ENCODE measurements around the gene KIRREL3.

The KIRREL3 gene

DNA sequence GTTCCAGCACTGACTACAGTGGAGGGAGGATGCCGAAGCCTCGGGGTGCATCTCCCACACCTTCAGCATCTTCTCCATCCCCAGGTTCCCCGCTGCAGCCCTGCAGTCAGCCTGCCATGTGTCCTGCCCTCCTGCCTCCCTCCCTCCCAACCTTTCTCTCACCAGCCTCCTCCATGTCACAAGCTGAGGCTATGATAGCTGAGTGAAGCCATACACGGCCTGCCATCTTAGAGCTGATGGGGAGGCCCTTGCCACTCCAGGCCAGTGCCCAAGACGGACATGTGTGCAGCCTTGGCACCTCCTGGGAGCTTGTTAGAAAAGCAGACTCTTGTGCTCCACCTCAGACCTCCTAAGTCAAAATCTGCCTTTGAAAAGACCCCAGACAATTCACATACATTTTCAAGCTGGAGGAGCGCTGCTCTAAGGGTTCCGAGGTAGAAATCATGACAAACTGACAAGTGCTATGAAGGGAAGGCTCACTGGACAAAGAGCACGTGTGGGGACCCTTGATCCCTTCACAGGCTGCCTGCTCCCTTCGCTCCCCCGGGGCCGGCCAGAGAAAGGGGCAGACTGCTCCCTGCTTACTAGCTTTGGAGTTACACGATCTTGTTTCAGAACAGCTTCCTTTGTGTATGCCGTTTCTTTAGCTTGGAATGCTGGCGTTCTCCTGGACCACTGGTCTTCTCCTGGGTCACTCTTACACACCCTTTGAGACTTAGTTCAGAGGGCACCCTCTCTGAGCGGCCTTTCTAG lies 521.2 kb downstream of the KIRREL3 start:
- DNase-seq, result no peak
- H3K4me1 Mint-ChIP-seq, result peaks cover 33% of the 10 kb centered on the region
- no peak overlapping the region for H3K27ac Mint-ChIP-seq
- CTCF ChIA-PET, result interaction anchor here (0.7 to 13.3 kb wide), 9 partner anchors 12 to 169 kb away, joined by 3 to 190 read pairs (median 5); no protein-coding TSS in a partner anchor
- H3K9me3 Mint-ChIP-seq, result no peaks in the 10 kb centered on the region
- no peaks in the 10 kb centered on the region for H3K36me3 Mint-ChIP-seq
- H3K27me3 Mint-ChIP-seq, result peaks cover 9% of the 10 kb centered on the region
- no peak overlapping the region for H3K4me3 Mint-ChIP-seq

GRCh38 chr11:126478466-126478865 lies 522.1 kb downstream of the KIRREL3 start:
- CTCF ChIA-PET, result interaction anchor here (5.6 to 13.3 kb wide), 2 partner anchors 11 to 36 kb away, joined by 81 to 190 read pairs; no protein-coding TSS in a partner anchor
- no peaks in the 10 kb centered on the region for H3K9me3 Mint-ChIP-seq
- no peak overlapping the region for H3K27ac Mint-ChIP-seq
- no peaks in the 10 kb centered on the region for H3K36me3 Mint-ChIP-seq
- no peak for DNase-seq
- peaks cover 33% of the 10 kb centered on the region for H3K4me1 Mint-ChIP-seq
- peaks cover 4% of the 10 kb centered on the region for H3K27me3 Mint-ChIP-seq
- H3K4me3 Mint-ChIP-seq, result no peak overlapping the region

DNA sequence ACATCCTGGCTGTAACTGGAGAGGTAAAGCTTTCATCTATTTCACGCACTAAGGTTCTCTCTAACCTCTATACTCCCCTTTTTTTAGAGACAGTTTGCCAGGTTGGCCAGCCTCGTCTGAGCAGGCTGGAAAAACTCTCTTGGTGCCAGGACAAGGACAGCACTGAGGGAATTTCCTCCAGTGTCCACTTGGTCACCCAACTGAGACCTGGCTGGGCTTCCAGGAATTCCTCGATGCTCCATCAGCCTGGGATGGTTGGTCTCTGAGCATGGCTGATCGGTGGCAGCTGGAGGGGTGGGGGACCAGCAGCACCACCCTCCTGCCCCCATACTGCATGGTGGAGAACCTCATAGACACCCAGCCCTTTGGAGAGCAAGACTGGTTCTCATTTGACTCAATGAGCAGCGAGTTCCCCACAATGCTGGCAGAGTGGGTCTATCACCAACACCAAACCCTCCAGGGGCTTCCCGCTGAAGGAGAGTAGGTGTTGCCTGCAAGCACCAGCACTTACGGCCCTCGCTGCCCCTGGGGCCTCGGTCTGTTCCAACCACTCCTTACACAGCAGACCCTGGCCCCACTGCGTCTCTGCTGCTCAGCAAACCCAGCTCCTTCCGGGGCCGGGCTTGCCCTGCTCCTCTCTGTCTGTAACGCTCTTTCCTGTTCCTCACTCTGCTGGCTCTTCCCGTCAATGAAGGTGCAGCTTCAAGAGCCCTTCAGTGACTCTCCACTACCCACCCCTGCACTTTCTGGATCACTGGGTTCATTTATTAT lies 522.9 kb downstream of the KIRREL3 start:
- H3K36me3 Mint-ChIP-seq, result no peaks in the 10 kb centered on the region
- peaks cover 33% of the 10 kb centered on the region for H3K4me1 Mint-ChIP-seq
- peak overlapping the region; percentile 82 for H3K27ac Mint-ChIP-seq
- H3K9me3 Mint-ChIP-seq, result no peaks in the 10 kb centered on the region
- peak; percentile 60 for DNase-seq
- peaks cover 3% of the 10 kb centered on the region for H3K27me3 Mint-ChIP-seq
- CTCF ChIA-PET, result interaction anchor here (0.6 to 13.3 kb wide), 3 partner anchors 10 to 165 kb away, joined by 3 to 190 read pairs (median 81); no protein-coding TSS in a partner anchor
- H3K4me3 Mint-ChIP-seq, result no peak overlapping the region

DNA sequence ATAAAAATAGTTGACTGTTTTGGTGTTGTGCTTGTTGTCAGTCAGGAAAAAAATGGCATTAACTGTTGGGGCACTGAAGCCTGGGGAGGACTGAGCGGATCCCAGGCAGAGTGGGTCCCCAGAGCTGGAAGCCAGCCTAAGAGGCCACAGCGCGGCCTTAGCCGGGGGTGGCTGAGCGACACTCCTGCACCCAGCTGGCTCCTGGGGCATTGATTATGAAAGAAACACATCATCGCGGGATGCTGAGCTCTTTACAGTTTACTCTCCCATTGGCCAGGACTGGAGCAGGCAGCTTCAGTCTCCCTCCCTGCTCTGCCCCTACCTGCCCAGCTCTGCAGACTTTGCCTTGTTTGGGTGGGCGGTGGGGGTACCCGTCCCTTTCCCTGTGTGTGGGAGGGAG lies 523.6 kb downstream of the KIRREL3 start:
- Mint-ChIP-seq H3K4me3 (no peak overlapping the region), H3K36me3 (no peaks in the 10 kb centered on the region), H3K4me1 (peaks cover 33% of the 10 kb centered on the region), H3K27ac (no peak overlapping the region), H3K27me3 (peaks cover 3% of the 10 kb centered on the region), H3K9me3 (no peaks in the 10 kb centered on the region)
- no peak for DNase-seq
- CTCF ChIA-PET, result interaction anchor here (0.6 to 13.3 kb wide), 3 partner anchors 9 to 164 kb away, joined by 3 to 190 read pairs (median 81); no protein-coding TSS in a partner anchor

DNA sequence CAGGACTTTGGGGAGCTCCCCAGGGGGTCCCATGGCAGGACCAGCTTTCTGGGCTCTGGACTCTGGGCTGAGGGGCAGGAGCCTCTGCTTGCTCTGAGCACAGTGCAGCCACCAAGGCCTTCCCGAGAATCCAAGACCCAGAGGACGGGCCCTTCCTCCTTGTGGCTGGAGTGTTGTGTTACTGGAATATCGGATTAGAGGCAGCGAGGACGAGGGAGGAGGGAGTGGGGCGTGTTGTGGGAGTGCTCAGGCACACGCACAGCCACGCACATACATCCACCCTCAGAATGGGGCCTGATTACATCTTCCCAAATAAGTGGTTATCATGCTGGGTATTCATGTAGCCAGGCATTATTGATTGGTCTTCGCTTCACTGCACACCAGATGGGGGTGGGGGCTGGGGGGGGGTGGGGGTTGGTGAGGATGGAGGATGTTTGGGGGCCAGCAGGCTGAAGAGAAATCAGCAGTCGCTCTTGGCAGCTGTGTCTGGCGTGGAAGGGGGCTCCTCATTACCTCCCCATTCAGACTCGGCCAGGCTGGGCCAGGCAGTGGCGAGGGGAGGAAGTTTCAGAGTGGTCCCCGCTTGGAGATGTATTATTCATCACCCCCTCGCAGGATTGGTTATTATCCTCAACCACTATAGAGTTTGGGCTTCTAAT lies 524.2 kb downstream of the KIRREL3 start:
- Mint-ChIP-seq H3K36me3 (no peaks in the 10 kb centered on the region), H3K4me3 (no peak overlapping the region), H3K4me1 (peaks cover 33% of the 10 kb centered on the region), H3K9me3 (no peaks in the 10 kb centered on the region), H3K27ac (peak overlapping the region; percentile 38), H3K27me3 (peaks cover 3% of the 10 kb centered on the region)
- CTCF ChIA-PET, result interaction anchor here (1.9 to 13.3 kb wide), 3 partner anchors 9 to 35 kb away, joined by 5 to 190 read pairs (median 81); no protein-coding TSS in a partner anchor
- DNase-seq, result no peak

DNA sequence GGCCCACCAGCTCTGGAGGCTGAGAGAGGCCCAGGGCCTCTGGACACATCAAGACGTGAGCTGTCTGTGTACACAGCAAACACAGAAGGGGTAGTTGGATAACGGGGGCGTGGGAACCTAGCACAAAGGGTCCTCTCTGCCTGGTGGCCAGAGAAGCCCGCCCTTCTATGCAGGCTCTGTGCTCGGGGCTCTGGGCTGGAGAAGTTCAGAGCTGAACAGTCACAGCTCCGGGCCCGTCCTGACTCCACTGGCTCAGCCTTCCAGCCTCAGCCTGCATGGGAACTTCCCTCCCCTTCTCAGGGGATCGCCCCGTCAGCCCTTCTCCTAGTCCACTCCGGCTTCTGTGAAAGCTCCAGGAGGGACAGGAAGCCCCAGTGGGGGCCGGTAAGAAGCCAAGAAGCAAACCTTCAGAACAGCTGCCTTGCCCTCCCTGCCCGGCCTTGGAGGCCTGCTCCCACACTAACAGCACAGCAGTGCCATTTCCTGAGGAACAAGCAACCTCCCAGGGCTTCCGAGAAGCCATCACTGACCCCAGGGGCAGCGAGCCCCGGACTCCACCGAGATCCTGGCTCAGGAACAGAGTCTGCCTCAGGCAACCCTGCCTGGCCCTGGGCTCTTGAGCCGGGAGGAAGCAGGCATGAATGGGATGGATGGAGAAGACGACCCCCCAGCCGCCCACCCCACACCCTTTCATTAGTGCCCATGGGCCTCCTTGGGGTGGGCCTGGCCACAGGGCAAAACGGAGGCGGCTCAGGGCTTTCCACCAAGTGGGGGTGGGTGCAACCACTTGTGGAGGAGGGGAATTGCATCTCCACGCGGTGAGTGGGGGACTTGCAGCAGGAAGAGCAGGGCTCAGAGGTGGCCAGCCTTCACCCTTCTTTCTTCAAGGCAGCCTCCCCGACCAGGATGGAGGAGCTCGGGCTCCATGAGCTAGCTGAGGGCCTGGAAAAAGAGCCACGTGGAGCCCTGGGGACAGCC lies 525.3 kb downstream of the KIRREL3 start:
- Mint-ChIP-seq H3K36me3 (no peaks in the 10 kb centered on the region), H3K9me3 (no peaks in the 10 kb centered on the region), H3K4me1 (peaks cover 27% of the 10 kb centered on the region), H3K4me3 (no peak overlapping the region), H3K27ac (no peak overlapping the region), H3K27me3 (peaks cover 3% of the 10 kb centered on the region)
- DNase-seq, result no peak
- CTCF ChIA-PET, result interaction anchor here (1.9 kb wide), 1 partner anchor 34 kb away, joined by 5 read pairs; no protein-coding TSS in a partner anchor

DNA sequence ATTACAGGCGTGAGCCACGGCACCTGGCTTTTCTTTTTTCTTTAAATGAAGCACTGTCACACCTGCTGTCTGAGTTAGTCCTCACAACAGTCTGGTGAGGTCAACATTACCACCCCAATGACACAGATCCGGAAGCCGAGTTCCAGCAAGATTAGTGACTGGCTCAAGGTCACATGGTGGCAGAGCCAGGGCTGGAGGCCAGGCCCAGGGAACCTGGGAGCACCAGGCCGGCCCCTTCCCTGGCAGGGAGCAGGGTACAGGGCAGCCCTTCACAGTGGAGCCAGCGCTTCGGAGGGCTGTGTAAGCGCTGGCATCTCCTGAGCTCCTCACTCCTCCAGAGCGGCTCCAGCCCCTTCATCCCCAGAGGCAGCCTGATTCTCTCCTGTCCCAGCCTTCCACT lies 526.4 kb downstream of the KIRREL3 start:
- Mint-ChIP-seq H3K9me3 (no peaks in the 10 kb centered on the region), H3K4me1 (peaks cover 18% of the 10 kb centered on the region), H3K27me3 (peaks cover 3% of the 10 kb centered on the region), H3K36me3 (no peaks in the 10 kb centered on the region), H3K4me3 (no peak overlapping the region), H3K27ac (no peak overlapping the region)
- CTCF ChIA-PET, result interaction anchor here (1.9 kb wide), 1 partner anchor 33 kb away, joined by 5 read pairs; no protein-coding TSS in a partner anchor
- DNase-seq, result no peak

DNA sequence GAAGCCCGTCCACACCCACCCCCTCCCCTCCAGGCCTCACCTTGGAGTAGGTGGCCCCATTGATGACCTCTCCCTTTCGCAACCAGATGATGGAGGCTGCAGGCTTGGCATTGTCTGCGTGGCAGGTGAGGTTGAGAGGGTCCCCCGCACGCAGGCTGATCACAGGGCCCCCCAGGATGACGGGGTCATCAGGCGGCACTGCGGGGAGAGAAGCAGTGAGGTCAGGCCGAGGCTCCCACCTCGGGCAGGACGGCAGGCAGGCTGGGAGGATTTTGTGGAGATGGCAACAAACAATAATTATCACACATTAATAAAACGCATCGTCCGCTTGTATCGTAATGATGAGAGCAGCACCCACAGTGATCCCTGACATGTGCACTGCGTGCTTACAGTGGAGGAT lies 527.3 kb downstream of the KIRREL3 start:
- no peak overlapping the region for H3K27ac Mint-ChIP-seq
- peaks cover 18% of the 10 kb centered on the region for H3K4me1 Mint-ChIP-seq
- no peaks in the 10 kb centered on the region for H3K36me3 Mint-ChIP-seq
- H3K9me3 Mint-ChIP-seq, result no peaks in the 10 kb centered on the region
- CTCF ChIA-PET, result no interaction called here
- H3K27me3 Mint-ChIP-seq, result peaks cover 3% of the 10 kb centered on the region
- H3K4me3 Mint-ChIP-seq, result no peak overlapping the region
- DNase-seq, result no peak

- CTCF ChIA-PET, result interaction anchor here (9.9 kb wide), 1 partner anchor 10 kb away, joined by 81 read pairs; no protein-coding TSS in a partner anchor
- H3K4me1 Mint-ChIP-seq, result peaks cover 42% of the 10 kb centered on the region
- peaks cover 15% of the 10 kb centered on the region for H3K27me3 Mint-ChIP-seq
- H3K9me3 Mint-ChIP-seq, result peaks cover 3% of the 10 kb centered on the region
- no peak overlapping the region for H3K4me3 Mint-ChIP-seq
- no peak for DNase-seq
- no peak overlapping the region for H3K27ac Mint-ChIP-seq
- H3K36me3 Mint-ChIP-seq, result no peaks in the 10 kb centered on the region
Measured at GRCh38 chr11:126469311-126469710, 531.3 kb downstream of the KIRREL3 start.

DNA sequence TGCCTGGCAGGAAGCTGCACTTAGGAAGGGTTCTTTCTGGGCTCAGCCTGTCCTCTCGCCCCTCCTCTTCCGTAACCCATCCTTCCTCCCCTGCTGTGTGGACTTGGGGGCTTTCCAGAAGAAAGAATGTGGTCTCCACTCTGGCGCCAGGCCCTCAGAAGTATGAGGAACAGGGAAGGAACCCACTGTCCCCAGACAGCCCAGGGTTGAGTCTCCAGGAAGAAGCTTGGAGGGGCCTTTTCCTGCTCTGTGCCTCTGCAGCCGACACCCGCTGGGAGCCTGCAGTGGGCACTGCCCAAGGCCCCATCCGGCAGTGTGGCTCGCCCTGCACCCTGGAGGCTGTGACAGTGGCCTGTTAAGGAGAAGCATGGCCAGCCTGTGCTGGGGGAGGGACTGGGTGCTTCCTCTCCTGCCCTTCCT lies 532.5 kb downstream of the KIRREL3 start:
- Mint-ChIP-seq H3K27me3 (peaks cover 24% of the 10 kb centered on the region), H3K4me1 (peaks cover 48% of the 10 kb centered on the region), H3K36me3 (no peaks in the 10 kb centered on the region), H3K4me3 (no peak overlapping the region), H3K27ac (peak overlapping the region; percentile 80), H3K9me3 (peaks cover 3% of the 10 kb centered on the region)
- CTCF ChIA-PET, result interaction anchor here (1.1 to 9.9 kb wide), 2 partner anchors 11 to 18 kb away, joined by 3 to 81 read pairs; no protein-coding TSS in a partner anchor
- peak; percentile 29 for DNase-seq

DNA sequence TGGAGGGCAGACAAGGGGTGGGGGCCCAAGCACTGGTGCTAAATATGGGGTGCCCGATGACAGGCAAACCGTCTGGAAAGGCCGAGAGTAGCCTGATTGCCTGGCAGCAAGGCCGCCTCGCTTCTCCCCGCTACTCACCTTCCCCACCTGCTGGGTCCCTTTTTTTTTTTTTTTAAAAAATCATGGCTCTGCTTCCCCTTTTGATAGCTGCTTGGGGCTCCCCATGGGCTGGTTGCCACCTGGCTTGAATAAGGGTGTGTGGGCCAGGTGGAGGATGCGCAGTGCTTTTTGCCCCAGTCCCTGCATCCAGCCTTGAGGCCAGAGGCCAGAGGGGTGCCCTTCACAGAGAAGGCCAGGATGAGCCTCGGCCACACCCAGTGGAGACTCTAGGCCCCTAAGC lies 533.1 kb downstream of the KIRREL3 start:
- CTCF ChIA-PET, result interaction anchor here (1.1 to 9.9 kb wide), 2 partner anchors 12 to 18 kb away, joined by 3 to 81 read pairs; no protein-coding TSS in a partner anchor
- H3K9me3 Mint-ChIP-seq, result peaks cover 3% of the 10 kb centered on the region

DNA sequence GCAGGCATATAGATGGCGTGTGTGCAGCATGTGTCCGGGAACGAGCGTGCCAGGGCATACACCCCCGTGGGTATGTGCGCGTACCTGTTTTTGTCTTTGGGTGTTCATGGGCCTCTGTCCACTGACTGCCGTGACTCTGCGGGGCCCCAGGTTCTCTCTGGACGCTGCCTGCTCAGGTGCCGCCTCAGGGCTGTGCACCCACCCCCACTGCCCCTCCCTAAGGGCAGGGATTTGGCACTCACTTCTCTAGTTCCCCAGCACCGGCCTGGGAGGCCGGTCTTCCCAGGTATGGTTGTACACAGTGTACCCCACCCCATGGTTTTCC lies 533.6 kb downstream of the KIRREL3 start:
- peaks cover 3% of the 10 kb centered on the region for H3K9me3 Mint-ChIP-seq
- H3K27me3 Mint-ChIP-seq, result peaks cover 27% of the 10 kb centered on the region
- DNase-seq, result no peak
- H3K36me3 Mint-ChIP-seq, result no peaks in the 10 kb centered on the region
- no peak overlapping the region for H3K4me3 Mint-ChIP-seq
- CTCF ChIA-PET, result interaction anchor here (9.9 kb wide), 1 partner anchor 12 kb away, joined by 81 read pairs; no protein-coding TSS in a partner anchor
- peak overlapping the region; percentile 11 for H3K27ac Mint-ChIP-seq
- H3K4me1 Mint-ChIP-seq, result peaks cover 48% of the 10 kb centered on the region

More for the DNA sequence above, 533.1 kb downstream of the KIRREL3 start:
- Mint-ChIP-seq H3K27ac (peak overlapping the region; percentile 80), H3K4me1 (peaks cover 48% of the 10 kb centered on the region), H3K36me3 (no peaks in the 10 kb centered on the region), H3K27me3 (peaks cover 26% of the 10 kb centered on the region), H3K4me3 (no peak overlapping the region)
- no peak for DNase-seq

Measured in activated naive CD4-positive, alpha-beta T cell treated with anti-CD3 and anti-CD28 coated beads, Interleukin-2, amount 10 ng/mL, durations not matched to agents 7 days and 5 days (primary cell).